Hepatic stellate cell (primary cell): ENCODE data around the gene PBX1.

Experiments used
- DNase-seq: peaks from one replicate; pipeline ENCODE4 v3.0.0; 2011; ENCODE audit warnings: low spot score

The PBX1 gene

DNA sequence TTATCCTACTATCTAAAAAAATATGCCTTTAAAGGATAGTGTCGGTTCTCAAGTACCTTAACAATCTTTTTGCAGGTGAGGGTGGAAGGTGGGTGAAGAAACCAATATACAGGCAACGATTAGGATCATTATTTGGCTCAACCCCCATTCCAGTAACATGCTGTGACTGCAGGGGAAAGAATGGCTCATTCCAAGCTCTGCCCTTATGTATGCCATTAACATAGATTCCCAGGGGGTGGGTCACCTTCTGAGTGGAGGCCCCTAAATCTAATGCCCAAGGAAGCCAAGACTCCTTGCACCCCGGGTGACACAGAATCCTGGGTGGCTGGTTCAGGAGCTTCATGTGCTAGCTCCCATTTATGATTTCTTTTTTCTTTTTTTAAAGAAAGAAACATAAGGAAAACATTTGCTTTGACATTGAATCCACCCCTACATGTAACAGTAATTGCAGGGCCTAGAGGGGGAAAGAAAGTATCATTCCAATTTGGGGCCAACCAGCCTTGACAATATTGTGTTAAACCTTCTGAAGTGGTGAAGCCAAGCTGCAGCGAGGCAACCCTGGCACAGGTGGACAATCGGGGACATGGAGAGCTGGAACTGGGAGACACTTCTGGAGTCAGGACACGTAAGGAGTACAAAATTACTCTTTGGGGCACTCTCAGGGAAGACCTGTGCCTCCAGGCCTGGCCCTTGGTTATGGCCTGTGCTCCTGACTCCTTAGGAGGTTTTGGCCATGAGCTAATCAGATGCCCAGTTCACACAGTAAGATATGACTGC is 200.3 kb downstream of the PBX1 start:
- no peak for DNase-seq

GRCh38 chr1:164759979-164760469 is 201.0 kb downstream of the PBX1 start:
- DNase-seq, result no peak

DNA sequence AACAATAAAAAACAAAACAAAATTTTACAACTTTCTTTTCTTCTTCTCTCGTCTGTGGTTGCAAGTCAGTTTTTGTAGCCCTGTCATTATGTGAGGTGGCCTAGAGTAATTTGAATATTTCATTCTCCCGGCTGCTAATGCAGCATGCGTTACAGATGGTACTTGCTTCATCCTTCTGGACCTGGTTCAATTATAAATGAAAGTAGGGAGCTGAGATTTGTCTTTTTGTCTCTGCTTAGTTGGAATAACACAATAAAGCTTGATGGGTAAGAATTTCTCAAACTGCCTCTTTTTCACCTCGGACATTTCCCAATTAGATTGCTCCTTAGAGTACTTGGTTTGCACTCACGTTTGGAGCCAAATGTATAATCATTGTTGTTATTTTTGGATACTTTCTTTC is 201.6 kb downstream of the PBX1 start:
- no peak for DNase-seq

DNA sequence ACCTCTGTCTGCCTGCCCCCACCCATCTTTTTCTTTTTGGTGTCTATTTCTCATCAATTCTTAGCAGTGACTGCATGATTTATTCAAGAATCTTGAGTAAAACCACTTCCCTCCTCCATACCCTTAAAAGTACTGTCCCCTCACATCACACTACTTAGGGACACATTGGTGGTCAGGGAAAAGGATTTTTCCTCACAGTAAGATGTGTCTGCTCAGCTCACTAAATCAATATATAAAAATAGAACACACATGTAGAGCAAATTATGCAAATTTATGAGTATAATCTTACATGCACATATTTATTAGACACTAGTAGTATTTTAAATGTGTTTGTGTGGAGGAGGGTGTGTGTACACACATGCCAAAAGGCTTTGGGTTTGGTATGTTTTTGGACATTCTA is 202.0 kb downstream of the PBX1 start:
- no peak for DNase-seq

DNA sequence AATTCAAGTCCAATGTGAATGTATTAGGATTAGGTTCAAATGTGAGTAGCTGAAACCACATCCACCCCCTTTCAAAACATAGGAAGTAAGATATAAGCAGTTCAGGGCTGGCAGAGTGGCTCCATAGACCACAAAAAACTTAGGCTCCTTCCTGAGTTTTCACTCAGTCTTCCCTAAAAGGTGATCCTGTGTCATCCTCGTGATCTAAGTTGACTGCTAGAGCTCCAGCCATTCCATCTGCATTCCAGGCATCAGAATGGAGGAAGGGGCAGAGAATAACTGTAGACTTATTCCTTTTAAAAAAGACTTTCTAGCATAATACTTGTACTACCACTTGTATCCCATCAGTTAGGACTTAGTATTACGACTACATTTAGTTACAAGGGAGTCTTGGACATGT is 204.1 kb downstream of the PBX1 start:
- DNase-seq, result no peak

DNA sequence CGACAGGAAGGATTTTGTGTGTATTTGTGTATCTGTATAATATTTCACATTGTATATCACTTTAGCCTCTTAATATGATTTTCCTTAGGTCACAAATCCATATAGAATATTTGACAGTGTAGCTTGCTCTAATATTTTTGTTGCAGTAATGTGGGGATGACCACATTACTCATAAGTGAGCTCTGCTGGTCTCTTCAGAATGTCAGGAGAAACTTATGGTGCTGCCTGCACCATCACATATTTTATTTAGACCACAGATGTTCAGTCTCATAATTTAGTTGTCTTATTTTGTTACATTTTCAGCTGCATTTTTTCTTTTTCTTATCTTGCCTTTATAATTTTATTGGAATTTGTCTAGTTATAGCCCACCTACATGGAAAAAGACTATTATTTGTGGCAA is 205.3 kb downstream of the PBX1 start:
- no peak for DNase-seq

GRCh38 chr1:164765557-164765956 is 206.6 kb downstream of the PBX1 start:
- peak; percentile 59 for DNase-seq

DNA sequence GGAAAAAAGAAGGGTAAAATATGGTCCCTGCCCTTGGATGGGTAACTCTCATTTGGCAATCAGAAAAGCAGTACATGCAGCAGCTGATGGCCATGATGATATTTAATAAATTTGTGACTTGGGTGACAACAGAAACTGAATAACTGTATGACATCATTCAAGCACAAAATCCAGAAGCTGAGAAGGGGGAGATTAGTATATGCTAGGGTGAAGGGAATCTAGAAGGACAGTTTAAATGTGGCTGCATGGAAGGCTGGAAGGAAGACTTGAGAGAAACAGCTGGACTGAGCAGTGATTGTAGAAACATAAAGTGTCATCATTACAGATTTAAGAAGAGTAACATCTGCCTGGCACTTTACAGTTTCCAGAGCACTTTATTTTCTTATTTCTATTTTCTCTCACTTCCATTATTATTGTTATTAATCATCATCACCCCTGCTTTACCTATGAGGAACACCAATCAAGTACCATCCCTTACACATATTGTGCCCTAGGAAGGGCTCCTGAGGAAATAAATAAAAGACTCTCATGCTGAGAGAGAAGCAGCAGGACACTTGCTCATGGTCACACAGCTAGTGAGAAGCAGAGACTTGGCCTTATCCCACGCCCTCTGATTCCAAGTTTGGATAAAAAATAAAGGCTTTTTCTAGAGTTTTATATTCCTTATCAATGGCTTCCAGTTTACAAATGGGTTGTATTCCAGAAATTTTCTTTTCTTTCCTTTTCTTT is 207.2 kb downstream of the PBX1 start:
- DNase-seq, result no peak

DNA sequence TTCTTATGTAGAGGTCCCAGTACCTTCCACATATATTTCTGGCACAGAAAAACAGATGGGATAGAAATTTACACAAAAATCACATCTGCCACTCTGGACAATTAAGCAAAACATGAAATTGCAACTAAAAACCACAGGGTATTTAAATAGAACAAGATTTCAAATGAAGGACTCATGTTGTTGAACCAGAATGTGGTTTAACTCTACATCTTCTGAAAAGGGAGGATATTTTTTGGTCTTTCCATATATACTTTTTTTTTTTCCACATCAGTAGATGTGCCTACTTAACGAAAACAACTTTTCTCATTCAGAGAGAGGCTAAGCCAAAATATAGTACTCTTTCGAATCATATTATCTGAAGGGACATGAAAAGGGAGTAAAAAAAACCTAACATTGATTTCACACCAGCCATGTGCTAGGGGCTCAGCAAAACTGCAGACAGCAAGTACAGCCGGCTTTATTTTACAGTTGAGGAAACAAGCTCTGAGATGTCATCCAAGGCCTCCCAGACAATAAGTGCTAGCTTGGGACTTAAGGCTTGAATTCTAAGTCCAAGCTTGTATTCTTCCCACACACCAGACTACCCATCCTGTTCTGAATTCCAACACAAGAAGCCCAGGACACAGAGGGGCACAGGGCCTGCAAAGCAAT is 208.9 kb downstream of the PBX1 start:
- DNase-seq, result no peak

DNA sequence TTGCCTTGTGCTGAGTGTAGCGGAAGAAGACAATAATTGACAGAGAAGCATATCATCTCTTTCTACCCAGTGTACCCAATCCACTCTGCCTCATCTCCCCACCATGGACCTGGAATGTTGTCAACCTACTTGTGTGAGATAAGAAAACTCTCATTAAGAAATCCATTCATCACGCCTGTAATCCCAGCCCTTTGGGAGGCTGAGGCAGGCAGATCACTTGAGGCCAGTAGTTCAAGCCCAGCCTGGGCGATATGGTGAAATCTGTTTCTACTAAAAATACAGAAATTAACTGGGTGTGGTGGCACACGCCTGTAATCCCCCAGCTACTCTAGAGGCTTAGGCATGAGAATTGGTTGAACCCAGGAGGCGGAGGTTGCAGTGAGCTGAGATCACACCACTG is 209.6 kb downstream of the PBX1 start:
- DNase-seq, result no peak

GRCh38 chr1:164769486-164770130 is 210.6 kb downstream of the PBX1 start:
- no peak for DNase-seq

DNA sequence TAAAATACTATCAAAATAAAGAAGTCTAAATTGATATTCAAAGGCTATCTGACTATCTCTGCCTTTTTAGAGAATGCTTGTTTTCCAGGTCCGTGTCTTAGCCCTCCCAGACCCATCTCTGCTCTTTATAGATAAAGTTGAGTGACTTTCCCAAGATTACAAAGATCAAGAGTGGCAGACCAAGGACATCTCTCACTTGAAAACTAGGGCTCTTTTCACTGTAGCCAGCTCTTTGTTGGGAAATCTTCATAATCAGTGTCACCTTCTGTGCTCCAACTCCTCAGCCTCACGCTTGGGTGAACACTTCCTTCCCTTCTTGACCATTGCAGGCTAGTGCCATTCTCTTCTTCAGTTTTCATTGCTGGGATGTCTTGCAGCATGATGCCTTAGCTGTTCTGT is 211.1 kb downstream of the PBX1 start:
- no peak for DNase-seq

- DNase-seq, result no peak
These were observed 212.1 kb downstream of the PBX1 start for GRCh38 chr1:164771041-164771618.

DNA sequence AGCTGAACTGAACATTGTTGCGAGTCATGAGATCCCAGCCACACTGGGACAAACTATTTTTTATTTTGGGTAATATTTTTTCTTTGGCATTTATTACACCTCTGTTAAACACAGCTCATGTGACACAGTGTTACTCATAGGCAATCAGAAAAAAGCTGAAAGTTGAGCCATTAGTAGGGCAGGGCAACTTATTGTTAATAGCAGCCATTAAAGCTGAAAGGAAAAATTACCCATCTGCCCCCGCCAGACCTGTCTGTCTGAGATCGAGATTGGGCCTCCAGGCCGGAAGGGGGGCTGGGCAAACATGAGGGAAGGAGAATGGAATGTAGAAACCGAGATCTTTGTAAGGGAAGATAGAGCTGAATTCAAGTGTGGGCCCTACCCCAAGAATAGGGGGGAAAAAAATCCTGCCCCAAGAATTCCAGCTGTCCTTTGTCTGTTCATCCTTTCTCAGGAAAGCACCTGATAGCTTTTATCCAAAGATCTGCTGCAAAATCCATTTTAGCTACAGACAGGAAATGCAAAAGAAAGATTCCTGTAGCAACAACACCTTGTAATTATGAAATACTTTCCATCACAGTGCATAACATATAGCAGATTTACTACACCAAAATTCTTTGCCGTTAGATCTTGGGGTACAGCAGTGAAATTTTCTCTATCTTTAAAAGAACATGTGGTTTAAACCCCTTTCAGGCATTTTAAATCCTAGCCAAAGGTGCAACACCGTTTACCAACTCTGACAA is 212.8 kb downstream of the PBX1 start:
- DNase-seq, result no peak

- DNase-seq, result peak; percentile 70
These were observed 213.7 kb downstream of the PBX1 start for GRCh38 chr1:164772635-164773034.

DNA sequence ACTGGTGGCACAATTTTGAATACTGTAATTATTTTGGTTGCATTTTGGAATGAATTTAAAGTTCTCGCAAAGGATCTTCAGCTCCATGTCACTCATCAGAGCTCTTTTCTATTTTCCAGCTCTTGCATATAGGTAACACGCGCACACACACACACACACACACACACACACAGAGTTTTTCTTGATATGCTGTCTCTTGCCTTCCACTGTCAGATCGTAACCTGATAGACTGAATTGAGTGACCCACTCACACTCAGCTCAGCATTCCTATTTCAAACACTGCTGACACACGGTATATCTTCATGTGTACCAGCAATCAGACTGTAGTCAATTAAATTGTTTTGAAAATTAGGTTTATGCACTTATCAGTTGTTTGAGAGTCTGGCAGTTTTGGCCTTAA is 214.1 kb downstream of the PBX1 start:
- no peak for DNase-seq

DNA sequence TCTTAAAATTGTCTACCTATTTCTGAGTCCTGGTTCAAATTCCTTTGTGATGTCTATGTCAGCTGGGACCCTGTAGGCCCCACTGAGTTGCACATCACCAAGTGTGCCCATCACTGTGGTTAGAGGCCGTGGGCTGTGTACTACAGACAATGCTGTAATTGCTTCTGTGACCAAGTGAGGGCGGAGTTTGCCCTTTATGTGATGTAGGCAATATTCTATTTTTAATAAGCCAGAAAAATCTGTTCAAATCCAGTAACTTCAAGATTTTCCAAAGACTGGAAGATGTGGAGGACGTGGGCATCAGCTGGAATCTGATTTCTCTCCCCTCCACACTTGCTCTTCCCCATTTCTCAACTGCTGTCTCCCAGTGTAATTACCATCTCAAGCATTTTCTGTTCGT is 215.4 kb downstream of the PBX1 start:
- DNase-seq, result no peak

DNA sequence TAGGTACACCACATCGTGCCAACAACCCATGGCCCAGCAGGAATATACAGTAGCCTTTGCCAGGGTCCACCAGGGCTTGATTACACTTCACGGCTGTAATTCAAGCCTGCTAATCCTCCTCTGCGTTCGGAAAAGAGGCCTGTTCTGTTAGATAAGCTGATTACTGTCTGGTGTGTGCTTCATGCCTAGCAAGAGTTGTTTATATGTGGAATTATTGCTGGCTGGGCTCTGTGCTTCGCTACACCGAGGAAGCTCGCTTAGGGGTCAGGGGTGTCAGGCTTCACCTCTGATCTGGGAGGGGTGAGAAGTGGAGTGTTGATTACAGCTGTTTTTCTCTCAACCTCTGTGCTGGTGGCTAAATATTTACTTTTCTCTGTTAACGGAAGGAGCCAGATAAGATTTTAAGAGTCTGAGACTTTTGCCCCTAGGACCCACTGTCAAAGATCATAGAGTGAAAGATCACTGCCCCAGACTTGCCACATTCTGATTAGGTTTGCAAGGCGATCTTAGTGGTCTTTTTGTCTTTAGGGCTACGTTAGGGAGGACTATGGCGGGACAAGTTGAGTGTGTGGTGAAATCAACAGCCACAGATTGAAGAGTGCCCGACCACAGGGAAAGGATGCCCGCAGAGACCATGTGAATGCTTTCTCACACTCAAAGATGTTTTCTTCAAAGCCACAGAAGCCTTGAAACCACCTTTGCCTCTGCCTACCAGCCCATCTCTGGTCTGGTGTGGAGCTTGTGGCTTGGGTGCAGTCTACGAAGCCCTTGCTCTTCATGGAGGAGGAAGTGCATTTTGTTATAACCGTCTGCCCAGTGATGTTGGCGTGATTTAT is 216.1 kb downstream of the PBX1 start:
- no peak for DNase-seq

DNA sequence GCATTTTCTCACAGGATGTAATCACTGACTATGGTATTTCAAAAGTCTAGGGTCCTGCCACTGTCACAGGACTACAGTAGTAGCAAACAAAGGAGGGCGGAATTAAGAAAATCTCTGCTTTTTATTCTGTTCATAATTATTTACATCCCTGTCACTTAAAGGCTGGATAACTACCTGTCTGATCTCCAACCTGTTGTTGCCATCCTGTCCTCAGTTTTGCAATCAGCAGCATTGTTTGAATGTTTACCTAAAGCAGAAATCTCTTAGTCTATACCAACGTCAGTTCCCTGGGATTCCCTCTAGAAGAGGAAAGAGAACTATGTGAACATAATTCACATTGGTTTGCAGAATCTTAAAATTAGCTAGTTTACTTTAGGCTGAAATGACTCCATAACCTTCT is 218.5 kb downstream of the PBX1 start:
- DNase-seq, result no peak

- DNase-seq, result no peak
These were observed 220.4 kb downstream of the PBX1 start for GRCh38 chr1:164779376-164779775.
